HCT116 (cell line): Measurements from ENCODE around the gene TMEM59L. TPM values are rescaled to one million over a fixed set of nuclear protein-coding genes. Genes with fewer than 3 reads are reported as not detected.

Source experiments
- ATAC-seq: fragments of 200-7000 bp; cut with Tn5 transposase; 2 replicates; pipeline ENCODE4 v1.9.1; 2020; ENCODE audit warnings: mild to moderate bottlenecking, moderate library complexity
- BruUV-seq: library from RNA; stranded (reverse); fragments of 400-500 nt; replicated peaks from 2 replicates; lab custom pipeline; 2021; lab: Mats Ljungman, UMichigan
- CTCF ChIA-PET: fragments of 300-600 bp; sonication (Branson Sonifier 250); formaldehyde crosslinking; loops from one replicate; lab custom pipeline; 2021; ENCODE audit warnings: antibody characterized with exemption; lab: Charles Lee
- POLR2A ChIA-PET: fragments of 300-600, 350-600 bp; sonication (Branson Sonifier 250); formaldehyde crosslinking; loops from one replicate; lab custom pipeline; 2021; ENCODE audit warnings: antibody characterized with exemption; lab: Charles Lee
- RAD21 ChIA-PET, 2 experiments: fragments of 300-600 bp; sonication (Branson Sonifier 250); formaldehyde crosslinking; loops; one replicate each; lab custom pipeline; 2023; ENCODE audit warnings: low total read pairs in 2 of 2; ENCODE audit not compliant: uncharacterized antibody in 2 of 2, unreplicated experiment in 2 of 2, low non-redundant PET in 1 of 2; lab: Charles Lee
- DNase-seq: peaks from one replicate; pipeline ENCODE4 v3.0.0-alpha.2; 2010; ENCODE audit warnings: low read depth, low spot score
- H2AFZ ChIP-seq: fragments of 200-600 bp; shearing (Covaris generic), sonication (generic); 2 replicates; pipeline ENCODE4 v1.6.1; 2017; ENCODE audit warnings: low read depth, mixed run types, mixed read lengths, antibody characterized with exemption, low read length; ENCODE audit not compliant: poor library complexity, severe bottlenecking
- H3K27ac ChIP-seq: 2 replicates; pipeline ENCODE4 v1.5.1; 2012; ENCODE audit warnings: low read depth, low read length
- H3K27me3 ChIP-seq: fragments of 200-600 bp; sonication (generic); 2 replicates; pipeline ENCODE4 v1.6.1; 2016; ENCODE audit warnings: mixed run types, low read length, mixed read lengths; ENCODE audit not compliant: insufficient read depth
- H3K36me3 ChIP-seq, 2 experiments: fragments of 200-500 bp in 1 of 2; fragments of 200-600 bp in 1 of 2; sonication (Bioruptor generic) in 1 of 2; sonication (generic) in 1 of 2; 2 replicates each; pipeline versions ENCODE4 v1.5.1 to v1.6.1; 2014 to 2016; ENCODE audit warnings: low read length in 2 of 2, inconsistent platforms in 1 of 2, mixed read lengths in 1 of 2, mixed run types in 1 of 2; ENCODE audit not compliant: insufficient read depth in 2 of 2, control insufficient read depth in 1 of 2
- H3K4me1 ChIP-seq, 2 experiments: fragments of 200-600 bp in 1 of 2; sonication (generic) in 1 of 2; 2 replicates each; pipeline versions ENCODE4 v1.5.1 to v1.6.1; 2012 to 2017; ENCODE audit warnings: low read length in 2 of 2, inconsistent platforms in 1 of 2, mild to moderate bottlenecking in 1 of 2, mixed read lengths in 1 of 2, mixed run types in 1 of 2, moderate library complexity in 1 of 2; ENCODE audit not compliant: insufficient read depth in 2 of 2, control insufficient read depth in 1 of 2
- H3K4me2 ChIP-seq: fragments of 200-600 bp; sonication (generic); 2 replicates; pipeline ENCODE4 v1.6.1; 2017; ENCODE audit warnings: mixed run types, low read length, mixed read lengths
- H3K4me3 ChIP-seq, 2 experiments: fragments of 200-600 bp in 1 of 2; sonication (generic) in 1 of 2; replicated peaks in 1 of 2; 2 replicates each; pipeline ENCODE4 v1.5.1; 2011 to 2016; ENCODE audit warnings: low read length in 2 of 2, control low read depth in 1 of 2, low read depth in 1 of 2, mild to moderate bottlenecking in 1 of 2, mixed read lengths in 1 of 2, mixed run types in 1 of 2
- H3K79me2 ChIP-seq: fragments of 200-600 bp; sonication (generic); 2 replicates; pipeline ENCODE4 v1.6.1; 2017; ENCODE audit warnings: mild to moderate bottlenecking, mixed run types, low read length, moderate library complexity, mixed read lengths; ENCODE audit not compliant: insufficient read depth
- H3K9ac ChIP-seq: fragments of 200-600 bp; sonication (generic); 2 replicates; pipeline ENCODE4 v1.6.1; 2016; ENCODE audit warnings: low read length, mixed read lengths
- H3K9me2 ChIP-seq: fragments of 200-600 bp; sonication (generic), shearing (Covaris generic); 2 replicates; pipeline ENCODE4 v1.6.1; 2017; ENCODE audit warnings: mixed run types, mild to moderate bottlenecking, moderate library complexity; ENCODE audit not compliant: insufficient read depth
- H3K9me3 ChIP-seq, 2 experiments: fragments of 200-500 bp in 1 of 2; fragments of 200-600 bp in 1 of 2; sonication (Bioruptor generic) in 1 of 2; sonication (generic) in 1 of 2; 2 replicates each; pipeline ENCODE4 v1.6.1; 2014 to 2017; ENCODE audit warnings: low read length in 2 of 2, mixed read lengths in 2 of 2, inconsistent platforms in 1 of 2, low read depth in 1 of 2, mild to moderate bottlenecking in 1 of 2, mixed run types in 1 of 2, moderate library complexity in 1 of 2; ENCODE audit not compliant: control insufficient read depth in 1 of 2, insufficient read depth in 1 of 2
- H4K20me1 ChIP-seq: fragments of 200-600 bp; sonication (generic), shearing (Covaris generic); 2 replicates; pipeline ENCODE4 v1.6.1; 2017; ENCODE audit warnings: mixed run types, mild to moderate bottlenecking, moderate library complexity; ENCODE audit not compliant: insufficient read depth
- ATF3 ChIP-seq: IDR thresholded peaks from 2 replicates; pipeline ENCODE4 v1.6.1; 2012
- CBX3 ChIP-seq: IDR thresholded peaks from 2 replicates; pipeline ENCODE4 v1.6.1; 2012; ENCODE audit warnings: low read depth
- CEBPB ChIP-seq: IDR thresholded peaks from 2 replicates; pipeline ENCODE4 v1.6.1; 2012; ENCODE audit warnings: low read depth
- EGR1 ChIP-seq: IDR thresholded peaks from 2 replicates; pipeline ENCODE4 v1.6.1; 2012; ENCODE audit warnings: low read depth
- EZH2phosphoT487 ChIP-seq: fragments of 200-600 bp; IDR thresholded peaks from 2 replicates; pipeline ENCODE4 v1.6.1; 2018; ENCODE audit warnings: antibody characterized with exemption, borderline replicate concordance
- FOSL1 ChIP-seq: IDR thresholded peaks from 2 replicates; pipeline ENCODE4 v1.6.1; 2012; ENCODE audit warnings: low read depth
- RAD21 ChIP-seq: IDR thresholded peaks from 2 replicates; pipeline ENCODE4 v1.6.1; 2012; ENCODE audit warnings: low read depth, mild to moderate bottlenecking
- REST ChIP-seq: IDR thresholded peaks from 2 replicates; pipeline ENCODE4 v1.6.1; 2012; ENCODE audit warnings: low read depth
- SIN3A ChIP-seq: IDR thresholded peaks from 2 replicates; pipeline ENCODE4 v1.6.1; 2012; ENCODE audit warnings: low read depth
- SP1 ChIP-seq: IDR thresholded peaks from 2 replicates; pipeline ENCODE4 v1.6.1; 2012; ENCODE audit warnings: low read depth
- SRF ChIP-seq: IDR thresholded peaks from 2 replicates; pipeline ENCODE4 v1.6.1; 2012; ENCODE audit warnings: low read depth
- TCF7L2 ChIP-seq: IDR thresholded peaks from 2 replicates; pipeline ENCODE4 v1.7.0; 2011; ENCODE audit warnings: borderline replicate concordance, inconsistent platforms; ENCODE audit not compliant: insufficient read depth, insufficient read length; ENCODE audit errors: extremely low read depth
- YY1 ChIP-seq: IDR thresholded peaks from 2 replicates; pipeline ENCODE4 v1.6.1; 2011; ENCODE audit warnings: low read length, low read depth, moderate library complexity, mild to moderate bottlenecking; ENCODE audit not compliant: insufficient replicate concordance; ENCODE audit errors: extremely low read depth
- ZBTB33 ChIP-seq: IDR thresholded peaks from 2 replicates; pipeline ENCODE4 v1.6.1; 2011; ENCODE audit warnings: mild to moderate bottlenecking, low read length, moderate library complexity; ENCODE audit not compliant: insufficient replicate concordance; ENCODE audit errors: extremely low read depth
- ZFX ChIP-seq: fragments of 450-650 bp; IDR thresholded peaks from 2 replicates; pipeline ENCODE4 v1.6.1; 2017
- ZNF274 ChIP-seq: fragments of 200-500 bp; sonication (Bioruptor generic); IDR thresholded peaks from 2 replicates; pipeline ENCODE4 v1.6.1; 2014; ENCODE audit warnings: mild to moderate bottlenecking, low read depth, low read length, inconsistent platforms
- intact Hi-C: fragments of 100-400 bp; cut with micrococcal nuclease; formaldehyde crosslinking; loops from 2 replicates; pipeline ENCODE4 v1.10.0; 2022
- total RNA-seq: library from RNA; stranded (reverse); gene quantifications from one replicate; pipeline ENCODE4 v1.2.1, GENCODE V29; 2021; ENCODE audit not compliant: unreplicated experiment

Gene TMEM59L
- total RNA-seq, 1 experiment from 2014 or later, result 14.3 TPM

GRCh38 chr19:18588611-18589379, 23.9 kb upstream of the TMEM59L start, which contains the start of gene REX1BD (continued):
- no peak for TF ChIP-seq FOSL1
- TF ChIP-seq EGR1, result peak; percentile 90
- peak; percentile 16 for TF ChIP-seq TCF7L2
- TF ChIP-seq EZH2phosphoT487, result no peak
- peak; percentile 37; the same call in 1 of the 2 replicates for TF ChIP-seq SP1
- TF ChIP-seq SRF, result no peak

GRCh38 chr19:18589380-18590272, 23.0 kb upstream of the TMEM59L start:
- RAD21 ChIA-PET, result interaction anchor here (0.7 to 1.7 kb wide), 4 partner anchors 18 to 274 kb away, joined by 3 to 4 read pairs (median 4); partner anchors contain the start of gene UBA52 (in 1 of the 2)
- H3K4me1 ChIP-seq, result peaks cover 16 to 42% of the 10 kb centered on the region in 2 experiments
- H3K9me3 ChIP-seq, result no peaks in the 10 kb centered on the region
- no peaks in the 10 kb centered on the region for H4K20me1 ChIP-seq
- no peaks in the 10 kb centered on the region for H3K27me3 ChIP-seq
- peak overlapping the region; percentile 100 for H3K27ac ChIP-seq
- H3K36me3 ChIP-seq, result 0 out of 4 replicates have a peak, but pooled peaks cover 0 to 4% of the 10 kb centered on the region in 2 experiments
- H3K4me3 ChIP-seq, result peak overlapping the region; percentile 67 to 89
- no peaks in the 10 kb centered on the region for H3K9me2 ChIP-seq
- TSS peak; percentile 67 for BruUV-seq
- H2AFZ ChIP-seq, result no peak overlapping the region
- peak overlapping the region; percentile 97 for H3K9ac ChIP-seq
- H3K79me2 ChIP-seq, result peaks cover 13% of the 10 kb centered on the region; the same call in 1 of the 2 replicates
- ATAC-seq (peak; percentile 49), DNase-seq (peak; percentile 73)
- intact Hi-C loops, result loop anchor here (1.0 to 5.0 kb wide), 6 partner anchors 32 to 257 kb away; partner anchors contain the start of genes KLHL26 and KXD1
- POLR2A ChIA-PET, result interaction anchor here (0.6 to 4.3 kb wide), 11 partner anchors 9 to 329 kb away, joined by 3 to 23 read pairs (median 4); partner anchors contain the start of genes COPE, DDX49, KXD1 and UBA52
- CTCF ChIA-PET, result interaction anchor here (0.7 to 7.5 kb wide), 18 partner anchors 9 to 310 kb away, joined by 3 to 39 read pairs (median 3); partner anchors contain the start of genes KXD1 and UBA52
- peak overlapping the region; percentile 88 for H3K4me2 ChIP-seq
- TF ChIP-seq ATF3, result no peak
- peak; percentile 12; the same call in 1 of the 2 replicates for TF ChIP-seq ZFX
- no peak for TF ChIP-seq ZNF274
- no peak for TF ChIP-seq SIN3A
- TF ChIP-seq REST, result no peak
- TF ChIP-seq CEBPB, result no peak
- no peak for TF ChIP-seq FOSL1
- no peak for TF ChIP-seq ZBTB33
- no peak for TF ChIP-seq YY1
- TF ChIP-seq EZH2phosphoT487, result no peak
- TF ChIP-seq CBX3, result no peak
- TF ChIP-seq RAD21, result no peak
